Mucosa of descending colon (tissue), 3 donors: ENCODE results near the gene COPA. TPM values are rescaled to one million over a fixed set of nuclear protein-coding genes. Genes with fewer than 3 reads are reported as not detected.
"Not testable (repeated sequence)": the region's sequence is repeated elsewhere in the genome, so short reads cannot be mapped to it uniquely, and the experiment has no call there.

Experiments used
- ATAC-seq: fragments of 200-7000 bp; cut with Tn5 transposase; one replicate; pipeline ENCODE4 v1.9.1; 2020; ENCODE audit warnings: mild to moderate bottlenecking, moderate library complexity
- DNase-seq, 3 donors: peaks; one replicate each; pipeline ENCODE4 v3.0.0-alpha.2; 2020
- H3K36me3 ChIP-seq: fragments of 200-600 bp; one replicate; pipeline ENCODE4 v1.8.0; 2021; ENCODE audit warnings: low read depth, mild to moderate bottlenecking
- H3K4me1 ChIP-seq: fragments of 200-600 bp; one replicate; pipeline ENCODE4 v1.8.0; 2021; ENCODE audit warnings: low read depth, mild to moderate bottlenecking
- H3K4me3 ChIP-seq: fragments of 200-600 bp; one replicate; pipeline ENCODE4 v1.8.0; 2021; ENCODE audit warnings: mild to moderate bottlenecking
- H3K9me3 ChIP-seq: fragments of 200-600 bp; one replicate; pipeline ENCODE4 v1.8.0; 2021; ENCODE audit warnings: mild to moderate bottlenecking
- intact Hi-C, 2 donors: fragments of 100-400 bp; cut with DNase I in 1 of 2; cut with micrococcal nuclease in 1 of 2; formaldehyde crosslinking; loops; one replicate each; pipeline versions ENCODE4 v1.11.0 to v1.11.1; 2022; cut with DNase I, micrococcal nuclease
- total RNA-seq, 3 donors: library from RNA; stranded (reverse); fragmentation: NEBNext Ultra II Directional in 2 of 3; extraction: Animal tissue kit (Norgen Biotek cat#: 25700) in 2 of 3; gene quantifications; one replicate each; pipeline versions ENCODE4 v1.2.1 to v1.2.4, GENCODE V29; 2021 to 2023
- TF ChIP-seq, protein P1 (sequence below): fragments of 200-600 bp; IDR thresholded peaks from one replicate; pipeline ENCODE4 v1.8.0; 2022; ENCODE audit warnings: antibody characterized with exemption, mild to moderate bottlenecking
- donor health status: DM: no; HTN: no; CAD: no; lungs with moderate emphysema.
- donor health status: DM: no; HTN: no; CAD: no.
- donor health status: DM: no; HTN: yes; CAD: no.

COPA gene
- total RNA-seq, 3 donors from 2014 or later, result 141 to 165 (median 151) TPM

DNA sequence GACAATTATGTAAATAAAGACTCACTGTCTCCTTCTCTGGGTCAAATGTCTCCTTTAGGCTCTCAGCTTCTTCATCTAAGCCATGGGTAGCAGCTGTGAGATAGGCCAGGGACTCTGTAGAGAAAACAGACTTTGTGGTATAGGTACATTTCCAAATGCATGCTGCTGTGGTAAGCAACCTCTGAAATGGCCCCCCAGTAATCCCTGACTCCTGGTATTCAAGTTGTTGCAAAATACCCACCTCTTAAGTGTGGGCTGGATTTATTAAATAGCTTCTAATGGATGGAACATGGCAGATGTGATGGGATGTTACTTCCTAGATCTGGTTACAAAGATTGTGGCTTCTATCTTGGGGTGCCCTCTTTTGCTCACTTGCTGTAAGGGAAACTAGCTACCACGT is 47.0 kb downstream of the COPA start:
- DNase-seq, result no peak
- no peak overlapping the region for H3K4me3 ChIP-seq
- intact Hi-C loops, result no loop called here
- H3K4me1 ChIP-seq, result no peaks in the 10 kb centered on the region
- ATAC-seq, result no peak
- peaks cover 59% of the 10 kb centered on the region for H3K36me3 ChIP-seq
- H3K9me3 ChIP-seq, result no peaks in the 10 kb centered on the region
- TF ChIP-seq, protein P1, sequence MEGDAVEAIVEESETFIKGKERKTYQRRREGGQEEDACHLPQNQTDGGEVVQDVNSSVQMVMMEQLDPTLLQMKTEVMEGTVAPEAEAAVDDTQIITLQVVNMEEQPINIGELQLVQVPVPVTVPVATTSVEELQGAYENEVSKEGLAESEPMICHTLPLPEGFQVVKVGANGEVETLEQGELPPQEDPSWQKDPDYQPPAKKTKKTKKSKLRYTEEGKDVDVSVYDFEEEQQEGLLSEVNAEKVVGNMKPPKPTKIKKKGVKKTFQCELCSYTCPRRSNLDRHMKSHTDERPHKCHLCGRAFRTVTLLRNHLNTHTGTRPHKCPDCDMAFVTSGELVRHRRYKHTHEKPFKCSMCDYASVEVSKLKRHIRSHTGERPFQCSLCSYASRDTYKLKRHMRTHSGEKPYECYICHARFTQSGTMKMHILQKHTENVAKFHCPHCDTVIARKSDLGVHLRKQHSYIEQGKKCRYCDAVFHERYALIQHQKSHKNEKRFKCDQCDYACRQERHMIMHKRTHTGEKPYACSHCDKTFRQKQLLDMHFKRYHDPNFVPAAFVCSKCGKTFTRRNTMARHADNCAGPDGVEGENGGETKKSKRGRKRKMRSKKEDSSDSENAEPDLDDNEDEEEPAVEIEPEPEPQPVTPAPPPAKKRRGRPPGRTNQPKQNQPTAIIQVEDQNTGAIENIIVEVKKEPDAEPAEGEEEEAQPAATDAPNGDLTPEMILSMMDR, result no peak

DNA sequence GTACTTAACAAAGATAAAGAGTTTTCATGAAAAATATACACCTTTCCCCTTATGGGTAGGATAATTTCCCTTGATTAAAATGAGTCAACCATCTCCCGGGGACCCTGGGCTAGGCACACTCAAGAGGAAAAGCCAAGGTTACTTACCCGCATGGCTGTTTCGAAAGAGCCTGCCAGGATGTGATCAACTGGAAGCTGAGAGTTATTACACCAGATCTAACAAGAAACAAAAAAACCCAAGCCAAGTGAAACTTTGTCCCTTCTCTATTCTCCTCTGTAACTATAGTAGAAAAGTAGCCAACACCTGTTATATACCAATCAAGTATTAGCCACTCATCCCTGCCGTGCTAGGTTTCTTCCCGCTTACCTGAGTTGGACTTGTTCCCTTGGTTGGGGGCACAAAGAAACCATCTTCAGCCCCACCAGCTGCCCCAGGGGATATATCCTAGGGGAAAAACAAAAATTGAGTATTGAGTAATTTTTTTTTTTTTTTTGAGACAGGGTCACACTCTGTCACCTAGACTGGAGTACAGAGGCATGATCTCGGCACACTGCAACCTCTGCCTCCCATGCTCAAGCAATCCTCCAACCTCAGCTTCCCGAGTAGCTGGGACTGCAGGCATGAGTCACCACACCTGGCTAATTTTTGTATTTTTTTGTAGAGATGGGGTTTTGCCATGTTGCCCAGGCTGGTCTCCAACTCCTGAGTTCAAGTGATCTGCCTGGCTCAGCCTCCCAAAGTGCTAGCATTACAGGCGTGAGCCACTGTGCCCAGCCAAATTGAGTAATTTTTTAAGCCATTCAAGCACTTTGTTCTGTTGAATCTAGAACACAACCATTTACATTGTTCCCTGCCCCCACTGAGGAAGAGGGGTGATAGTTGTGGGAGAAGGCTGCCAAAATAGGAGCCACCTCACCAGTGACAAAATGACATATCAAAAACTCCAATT is 49.8 kb downstream of the COPA start:
- TF ChIP-seq, protein P1, result no peak

GRCh38 chr1:160291248-160292220 is 51.5 kb downstream of the COPA start:
- no peaks in the 10 kb centered on the region for H3K9me3 ChIP-seq
- no peak overlapping the region for H3K4me3 ChIP-seq
- DNase-seq (peak in 2 of 3 donors; percentile 43 to 81), ATAC-seq (peak; percentile 97)
- TF ChIP-seq, protein P1, result peak; percentile 72
- intact Hi-C loops, result no loop called here
- H3K4me1 ChIP-seq, result no peaks in the 10 kb centered on the region
- H3K36me3 ChIP-seq, result peaks cover 49% of the 10 kb centered on the region

More for the DNA sequence above, 49.8 kb downstream of the COPA start:
- DNase-seq (no peak), ATAC-seq (no peak)
- Histone ChIP-seq H3K4me1 (no peaks in the 10 kb centered on the region), H3K36me3 (peaks cover 59% of the 10 kb centered on the region), H3K4me3 (no peak overlapping the region), H3K9me3 (no peaks in the 10 kb centered on the region)
- intact Hi-C loops, result no loop called here

DNA sequence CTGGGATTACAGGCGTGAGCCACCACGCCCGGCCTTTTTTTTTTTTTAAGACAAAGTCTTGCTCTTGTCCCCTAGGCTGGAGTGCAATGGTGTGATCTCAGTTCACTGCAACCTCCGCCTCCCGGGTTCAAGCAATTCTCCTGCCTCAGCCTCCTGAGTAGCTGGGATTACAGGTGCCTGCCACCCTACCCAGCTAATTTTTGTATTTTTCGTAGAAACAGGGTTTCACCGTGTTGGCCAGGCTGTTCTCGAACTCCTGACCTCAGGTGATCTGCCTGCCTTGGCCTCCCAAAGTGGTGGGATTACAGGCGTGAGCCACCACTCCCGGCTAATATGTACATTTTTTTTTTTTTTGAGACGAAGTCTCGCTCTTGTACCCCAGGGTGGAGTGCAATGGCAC is 55.3 kb downstream of the COPA start:
- Histone ChIP-seq H3K36me3 (peaks cover 18% of the 10 kb centered on the region), H3K4me1 (peaks cover 15% of the 10 kb centered on the region)
- H3K9me3 ChIP-seq, intact Hi-C loops, H3K4me3 ChIP-seq, DNase-seq, ATAC-seq: not testable (repeated sequence)

GRCh38 chr1:160285506-160285905 is 57.5 kb downstream of the COPA start:
- Histone ChIP-seq H3K4me1 (peaks cover 15% of the 10 kb centered on the region), H3K9me3 (no peaks in the 10 kb centered on the region), H3K36me3 (peaks cover 3% of the 10 kb centered on the region), H3K4me3 (no peak overlapping the region)
- TF ChIP-seq, protein P1, result no peak
- intact Hi-C loops, result no loop called here
- ATAC-seq (no peak), DNase-seq (peak in 1 of 3 donors; percentile 28)
